22Rv1 (cell line): ENCODE results near the gene IL2.

ENCODE experiments used
- H3K27ac ChIP-seq: fragments of 450-650 bp; 2 replicates; pipeline ENCODE4 v1.5.1; 2017
- ZFX ChIP-seq: fragments of 450-650 bp; IDR thresholded peaks from 2 replicates; pipeline ENCODE4 v1.6.1; 2017; ENCODE audit warnings: antibody characterized with exemption, borderline replicate concordance
- TF ChIP-seq, protein P1 (sequence below): fragments of 450-650 bp; IDR thresholded peaks from 2 replicates; pipeline ENCODE4 v1.5.1; 2017; ENCODE audit warnings: mild to moderate bottlenecking

Gene IL2

DNA sequence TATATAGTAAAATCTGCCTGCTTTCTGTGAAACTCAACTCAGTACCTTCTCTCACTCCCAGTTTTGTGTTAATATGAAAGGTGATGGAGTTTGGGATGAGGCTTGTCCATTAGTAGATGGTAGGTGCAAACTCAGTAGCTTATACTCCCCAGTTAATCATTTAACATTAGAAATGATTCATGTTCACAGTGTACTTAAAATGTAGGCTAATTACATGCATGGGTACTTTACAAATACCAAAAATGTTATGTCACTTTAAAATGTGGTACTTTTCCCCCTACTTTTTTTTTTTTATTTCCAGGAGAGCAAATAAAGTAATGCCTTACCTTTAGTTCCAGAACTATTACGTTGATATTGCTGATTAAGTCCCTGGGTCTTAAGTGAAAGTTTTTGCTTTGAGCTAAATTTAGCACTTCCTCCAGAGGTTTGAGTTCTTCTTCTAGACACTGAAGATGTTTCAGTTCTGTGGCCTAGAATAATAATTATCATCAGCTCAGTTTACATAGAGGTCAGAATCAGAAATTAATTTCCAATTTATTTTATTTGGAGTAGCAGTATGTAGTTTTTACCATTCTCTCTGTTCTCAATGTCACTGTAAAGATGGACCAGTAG is 3.0 kb downstream of the IL2 start:
- TF ChIP-seq ZFX = no peak
- TF ChIP-seq, protein P1, sequence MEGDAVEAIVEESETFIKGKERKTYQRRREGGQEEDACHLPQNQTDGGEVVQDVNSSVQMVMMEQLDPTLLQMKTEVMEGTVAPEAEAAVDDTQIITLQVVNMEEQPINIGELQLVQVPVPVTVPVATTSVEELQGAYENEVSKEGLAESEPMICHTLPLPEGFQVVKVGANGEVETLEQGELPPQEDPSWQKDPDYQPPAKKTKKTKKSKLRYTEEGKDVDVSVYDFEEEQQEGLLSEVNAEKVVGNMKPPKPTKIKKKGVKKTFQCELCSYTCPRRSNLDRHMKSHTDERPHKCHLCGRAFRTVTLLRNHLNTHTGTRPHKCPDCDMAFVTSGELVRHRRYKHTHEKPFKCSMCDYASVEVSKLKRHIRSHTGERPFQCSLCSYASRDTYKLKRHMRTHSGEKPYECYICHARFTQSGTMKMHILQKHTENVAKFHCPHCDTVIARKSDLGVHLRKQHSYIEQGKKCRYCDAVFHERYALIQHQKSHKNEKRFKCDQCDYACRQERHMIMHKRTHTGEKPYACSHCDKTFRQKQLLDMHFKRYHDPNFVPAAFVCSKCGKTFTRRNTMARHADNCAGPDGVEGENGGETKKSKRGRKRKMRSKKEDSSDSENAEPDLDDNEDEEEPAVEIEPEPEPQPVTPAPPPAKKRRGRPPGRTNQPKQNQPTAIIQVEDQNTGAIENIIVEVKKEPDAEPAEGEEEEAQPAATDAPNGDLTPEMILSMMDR = no peak
- H3K27ac ChIP-seq = no peak overlapping the region

GRCh38 chr4:122450847-122451246 is 5.7 kb downstream of the IL2 start:
- H3K27ac ChIP-seq = no peak overlapping the region
- TF ChIP-seq ZFX = no peak
- TF ChIP-seq, protein P1 = peak; percentile 60

- no peak for TF ChIP-seq ZFX
- TF ChIP-seq, protein P1 = no peak
- H3K27ac ChIP-seq = no peak overlapping the region
These were observed 22.2 kb downstream of the IL2 start for GRCh38 chr4:122434285-122434684.

DNA sequence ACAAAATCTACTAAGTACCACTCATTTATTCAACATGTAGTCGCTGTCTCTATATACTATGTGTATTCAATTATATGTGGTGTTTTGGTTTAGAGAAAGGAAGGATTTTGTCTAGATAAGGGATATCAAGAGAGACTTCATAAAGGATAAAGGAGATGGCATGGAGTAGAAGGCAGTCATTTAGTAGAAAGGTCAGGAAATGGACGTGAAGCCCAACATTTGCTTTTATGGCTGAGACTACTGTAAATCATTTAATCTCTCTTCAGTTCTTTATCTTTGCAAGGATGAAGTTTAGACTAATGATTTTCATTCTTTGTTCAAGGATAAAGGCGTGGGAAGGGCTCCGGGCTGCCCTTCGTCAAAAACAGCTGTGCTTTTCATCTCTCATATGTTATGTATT is 25.2 kb downstream of the IL2 start:
- H3K27ac ChIP-seq = no peak overlapping the region
- TF ChIP-seq ZFX = no peak
- TF ChIP-seq, protein P1 = no peak

DNA sequence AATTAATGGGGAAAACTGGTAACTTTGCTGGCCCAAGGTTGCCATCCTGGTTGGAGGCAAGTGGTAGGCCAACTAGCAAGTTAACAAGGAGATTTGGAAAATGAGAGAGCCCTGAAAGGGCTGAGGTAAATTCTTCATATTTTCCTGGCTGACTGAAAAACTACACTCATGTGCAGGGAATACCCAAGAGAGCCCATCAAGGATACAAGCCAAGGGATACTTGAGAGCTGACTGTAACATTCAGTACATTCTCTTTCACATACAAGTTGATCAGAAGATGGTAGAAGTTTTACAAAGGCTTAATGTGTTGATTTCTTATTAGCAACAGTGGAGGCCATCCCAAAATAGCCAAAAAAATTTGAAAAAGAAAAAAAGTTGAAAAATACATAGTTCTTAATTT is 33.3 kb downstream of the IL2 start:
- TF ChIP-seq, protein P1 = no peak
- no peak for TF ChIP-seq ZFX
- no peak overlapping the region for H3K27ac ChIP-seq

DNA sequence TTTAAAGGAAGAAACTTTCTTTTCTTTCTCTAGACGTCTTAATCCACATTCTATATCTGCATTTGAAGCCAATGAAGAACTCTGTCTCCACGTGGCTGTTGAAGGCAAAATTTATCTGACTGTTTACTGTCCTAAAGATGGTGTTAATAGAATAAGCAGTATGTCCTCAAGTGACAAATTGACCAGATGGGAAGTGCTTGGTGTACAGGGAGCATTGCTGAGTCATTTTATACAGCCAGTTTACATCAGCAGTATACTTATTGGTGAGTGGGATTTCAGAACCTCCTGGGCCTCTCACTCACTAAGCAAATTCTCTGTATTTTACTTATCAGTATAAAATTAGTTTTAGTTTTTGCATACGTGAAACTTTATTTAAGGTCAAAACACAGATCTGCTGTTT is 44.0 kb downstream of the IL2 start:
- TF ChIP-seq, protein P1 = no peak
- no peak for TF ChIP-seq ZFX
- H3K27ac ChIP-seq = no peak overlapping the region

DNA sequence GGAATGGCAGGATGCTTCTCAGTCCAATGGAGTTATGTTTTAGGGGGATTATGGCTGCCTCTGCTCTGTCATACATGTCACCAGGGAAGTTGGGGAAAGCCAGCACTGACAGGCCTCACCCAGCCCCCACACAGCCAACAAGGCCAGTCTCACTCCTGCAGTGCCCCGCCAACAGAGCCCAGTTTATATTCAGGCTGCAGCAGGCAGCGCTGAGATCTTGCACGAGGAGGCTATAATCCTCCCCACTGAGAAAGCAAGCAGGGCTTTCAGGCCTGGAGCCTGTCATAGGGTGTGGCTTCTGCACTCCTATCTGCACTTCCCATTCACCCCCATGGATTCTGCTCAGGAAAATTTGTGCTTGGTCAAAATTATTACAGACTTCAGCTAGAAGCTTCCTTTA is 52.7 kb downstream of the IL2 start:
- no peak overlapping the region for H3K27ac ChIP-seq
- TF ChIP-seq ZFX = no peak
- TF ChIP-seq, protein P1 = no peak
